HepG2 (cell line): ENCODE data around the gene SUMO1. TPM values are rescaled to one million over a fixed set of nuclear protein-coding genes. Genes with fewer than 3 reads are reported as not detected.
A peak's percentile ranks its signal among the peaks of the same experiment; 100 is the strongest.

Source experiments
- ATAC-seq: fragments of 200-7000 bp; cut with Tn5 transposase; 3 replicates; pipeline ENCODE4 v1.9.1; 2020; ENCODE audit warnings: mild to moderate bottlenecking, moderate library complexity
- BruUV-seq: library from RNA; stranded (reverse); fragments of 400-500 nt; replicated peaks from 2 replicates; lab custom pipeline; 2021; lab: Mats Ljungman, UMichigan
- CTCF ChIA-PET: fragments of 300-600 bp; formaldehyde crosslinking; extraction: SDS; loops from one replicate; lab custom pipeline; 2021; ENCODE audit warnings: low total read pairs, inconsistent platforms, low intra/inter-chr PET ratio; lab: Yijun Ruan, JAX
- POLR2A ChIA-PET: fragments of 350-600 bp; sonication (Branson Sonifier 250); formaldehyde crosslinking; loops from one replicate; lab custom pipeline; 2020; ENCODE audit warnings: antibody characterized with exemption, inconsistent platforms; lab: Yijun Ruan, JAX
- DNase-seq: peaks from one replicate; pipeline ENCODE4 v3.0.0-alpha.2; 2015; ENCODE audit warnings: low spot score
- FAIRE-seq: peaks from 3 replicates; lab custom pipeline; 2011; peaks lifted over from hg19 to GRCh38; lab: Jason Lieb, UNC
- H2AFZ ChIP-seq: one replicate; pipeline ENCODE4 v1.6.1; 2011; ENCODE audit warnings: low read length, inconsistent platforms
- H3K27ac ChIP-seq: fragments of 300-600 bp; 3 replicates; pipeline ENCODE4 v1.8.0; 2011; ENCODE audit warnings: mixed run types, mild to moderate bottlenecking, mixed read lengths, low read length, inconsistent platforms; ENCODE audit not compliant: insufficient read depth; ENCODE audit errors: extremely low read length
- H3K27me3 ChIP-seq, 2 experiments: fragments of 200-600 bp in 1 of 2; 2 replicates in 1 of 2; 3 replicates in 1 of 2; pipeline versions ENCODE4 v1.6.0 to v1.8.0; 2011; ENCODE audit warnings: low read length in 2 of 2, mild to moderate bottlenecking in 2 of 2, moderate library complexity in 2 of 2, inconsistent platforms in 1 of 2; ENCODE audit not compliant: insufficient read depth in 2 of 2, control insufficient read depth in 1 of 2
- H3K36me3 ChIP-seq, 2 experiments: fragments of 200-600 bp in 1 of 2; replicated peaks in 1 of 2; 2 replicates in 1 of 2; 3 replicates in 1 of 2; pipeline versions ENCODE4 v1.5.1 to v1.8.0; 2011; ENCODE audit warnings: low read length in 2 of 2, inconsistent platforms in 1 of 2; ENCODE audit not compliant: insufficient read depth in 2 of 2, control insufficient read depth in 1 of 2
- H3K4me1 ChIP-seq: 2 replicates; pipeline ENCODE4 v1.5.1; 2012; ENCODE audit warnings: low read length, inconsistent platforms; ENCODE audit not compliant: insufficient read depth
- H3K4me2 ChIP-seq: 2 replicates; pipeline ENCODE4 v1.6.0; 2011; ENCODE audit warnings: low read depth, low read length, inconsistent platforms
- H3K4me3 ChIP-seq, 3 experiments: fragments of 200-600 bp in 1 of 3; sonication (generic), shearing (Covaris generic) in 1 of 3; replicated peaks in 1 of 3; 2 replicates each; pipeline ENCODE4 v1.5.1; 2011 to 2016; ENCODE audit warnings: low read length in 3 of 3, inconsistent platforms in 2 of 3, low read depth in 2 of 3, mild to moderate bottlenecking in 2 of 3, control low read depth in 1 of 3, mixed read lengths in 1 of 3; ENCODE audit not compliant: insufficient read depth in 1 of 3
- H3K79me2 ChIP-seq: one replicate; pipeline ENCODE4 v1.6.1; 2011; ENCODE audit warnings: low read length, inconsistent platforms; ENCODE audit not compliant: insufficient read depth
- H3K9ac ChIP-seq: 2 replicates; pipeline ENCODE4 v1.6.0; 2011; ENCODE audit warnings: mild to moderate bottlenecking, low read depth, low read length, inconsistent platforms; ENCODE audit not compliant: insufficient read depth
- H3K9me3 ChIP-seq: 2 replicates; pipeline ENCODE4 v1.5.1; 2012; ENCODE audit warnings: mild to moderate bottlenecking, low read length
- H4K20me1 ChIP-seq: 2 replicates; pipeline ENCODE4 v1.6.0; 2011; ENCODE audit warnings: inconsistent platforms, mild to moderate bottlenecking, low read length, moderate library complexity; ENCODE audit not compliant: insufficient read depth
- ARID3A ChIP-seq: IDR thresholded peaks from 2 replicates; pipeline ENCODE4 v1.6.1; 2012; ENCODE audit warnings: low read depth, low read length, improper control_type of control experiment
- CTCF ChIP-seq: sonication (generic); formaldehyde crosslinking; IDR thresholded peaks from 2 replicates; pipeline ENCODE4 v1.5.0; 2020; ENCODE audit warnings: mild to moderate bottlenecking, missing genetic modification reagents, moderate library complexity
- ELF3 ChIP-seq: IDR thresholded peaks from 2 replicates; pipeline ENCODE4 v1.6.1; 2016; ENCODE audit warnings: missing genetic modification reagents, missing compliant biosample characterization
- FOXA1 ChIP-seq, 2 experiments: fragments of 450-650 bp in 1 of 2; sonication (generic) in 1 of 2; formaldehyde crosslinking in 1 of 2; IDR thresholded peaks; 2 replicates each; pipeline versions ENCODE4 v1.4.0 to v1.6.1; 2016 to 2020; ENCODE audit warnings: missing genetic modification reagents in 1 of 2
- FOXA3 ChIP-seq: IDR thresholded peaks from 2 replicates; pipeline ENCODE4 v1.6.1; 2016; ENCODE audit warnings: missing genetic modification reagents, missing compliant biosample characterization
- HMGXB4 ChIP-seq, 2 experiments: sonication (generic) in 1 of 2; formaldehyde crosslinking in 1 of 2; IDR thresholded peaks; 2 replicates each; pipeline versions ENCODE4 v1.4.0 to v1.6.1; 2018 to 2020; ENCODE audit warnings: missing genetic modification reagents in 2 of 2, borderline replicate concordance in 1 of 2, low read depth in 1 of 2, mild to moderate bottlenecking in 1 of 2, missing biosample characterization in 1 of 2
- IRF2 ChIP-seq: IDR thresholded peaks from 2 replicates; pipeline ENCODE4 v1.6.1; 2018; ENCODE audit warnings: missing genetic modification reagents, missing compliant biosample characterization
- POLR2A ChIP-seq, 2 experiments: IDR thresholded peaks; 2 replicates each; pipeline ENCODE4 v1.6.1; 2011; ENCODE audit warnings: low read depth in 2 of 2, low read length in 2 of 2, mild to moderate bottlenecking in 1 of 2, moderate library complexity in 1 of 2; ENCODE audit not compliant: insufficient read depth in 1 of 2
- SAP130 ChIP-seq: IDR thresholded peaks from 2 replicates; pipeline ENCODE4 v1.6.1; 2016; ENCODE audit warnings: low read depth
- SMC3 ChIP-seq: IDR thresholded peaks from 2 replicates; pipeline ENCODE4 v1.6.1; 2011; ENCODE audit warnings: low read length, improper control_type of control experiment
- STAG1 ChIP-seq: sonication (generic); formaldehyde crosslinking; IDR thresholded peaks from 2 replicates; pipeline ENCODE4 v1.4.0; 2020; ENCODE audit warnings: missing genetic modification reagents
- ZNF205 ChIP-seq: IDR thresholded peaks from 2 replicates; pipeline ENCODE4 v1.6.1; 2018; ENCODE audit warnings: missing biosample characterization, missing genetic modification reagents
- ZNF232 ChIP-seq: sonication (generic); formaldehyde crosslinking; IDR thresholded peaks from 2 replicates; pipeline ENCODE4 v1.4.0; 2020; ENCODE audit warnings: missing genetic modification reagents, borderline replicate concordance
- ZNF317 ChIP-seq: sonication (generic); formaldehyde crosslinking; IDR thresholded peaks from 2 replicates; pipeline ENCODE4 v1.5.0; 2020; ENCODE audit warnings: mild to moderate bottlenecking, missing genetic modification reagents
- ZNF607 ChIP-seq: sonication (generic); formaldehyde crosslinking; IDR thresholded peaks from 2 replicates; pipeline ENCODE4 v1.5.1; 2020; ENCODE audit warnings: missing genetic modification reagents, mild to moderate bottlenecking, borderline replicate concordance
- ZNF781 ChIP-seq: sonication (generic); formaldehyde crosslinking; IDR thresholded peaks from 2 replicates; pipeline ENCODE4 v1.5.1; 2020; ENCODE audit warnings: borderline replicate concordance, mild to moderate bottlenecking, missing genetic modification reagents; ENCODE audit errors: not compliant biosample characterization
- WGBS: methylation state at CpG from one replicate; pipeline ENCODE4 v1.1.6; 2017; ENCODE audit warnings: low lambda C conversion rate; 5-methylcytosine and 5-hydroxymethylcytosine counted together
- in situ Hi-C: cut with HindIII; loops from 2 replicates; pipeline ENCODE4 v1.10.0; 2017; ENCODE audit warnings: low pct_unique_long_range_greater_than_20kb; ENCODE audit not compliant: extremely low pct_ligation_motif_present
- intact Hi-C: fragments of 100-400 bp; cut with micrococcal nuclease; formaldehyde crosslinking; loops from one replicate; pipeline ENCODE4 v1.10.0; 2022; ENCODE audit not compliant: unreplicated experiment
- polyA plus RNA-seq, 8 experiments: library from polyadenylated mRNA; depleted of rRNA in 3 of 8; stranded (reverse) in 7 of 8; unstranded in 1 of 8; fragments of >200 nt; fragmentation: Illumina TruSeq in 4 of 8; extraction: Trizol in 4 of 8; gene quantifications; 2 replicates each; pipeline versions ENCODE4 v1.2.1 to v1.2.3, GENCODE V29; 2011 to 2016; ENCODE audit warnings: low read depth in 4 of 8, missing spikeins in 1 of 8, mixed read lengths in 1 of 8; ENCODE audit not compliant: insufficient read depth in 1 of 8
- total RNA-seq, 5 experiments: library from RNA; depleted of rRNA; stranded (reverse); fragments of >200 nt; fragmentation: Illumina TruSeq; extraction: Trizol; gene quantifications; 2 replicates each; pipeline ENCODE4 v1.2.3, GENCODE V29; 2016; ENCODE audit warnings: low read depth in 1 of 5

Gene SUMO1
- total and polyA plus RNA-seq, 2 of the 13 experiments (the other 11 are each of a cell fraction or from before 2014, with no cell fraction given): 101 to 173 TPM

DNA sequence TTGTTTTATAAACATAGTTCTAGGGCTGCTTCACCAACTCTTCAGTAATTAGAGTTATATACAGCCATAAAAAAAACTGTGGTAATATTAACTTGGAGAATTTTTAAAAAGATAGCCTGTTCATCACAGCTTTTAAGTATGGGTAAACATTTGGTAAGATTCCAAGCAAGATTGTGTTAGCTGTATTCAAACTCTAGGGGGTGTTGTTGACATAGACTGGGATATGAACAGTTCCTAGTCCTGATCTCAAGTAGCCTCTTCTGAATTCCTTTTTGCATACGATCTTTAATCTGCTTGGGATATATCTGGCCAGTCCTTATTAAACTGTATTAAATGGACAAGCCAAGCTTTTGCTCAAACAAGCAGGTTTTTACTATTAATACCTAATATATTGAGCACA lies 40.5 kb upstream of the SUMO1 start:
- H3K27me3 ChIP-seq: no peaks in the 10 kb centered on the region
- peaks cover 42 to 88% of the 10 kb centered on the region in 2 experiments for H3K36me3 ChIP-seq
- BruUV-seq: no TSS peak
- no peak overlapping the region for H3K27ac ChIP-seq
- 59% methylated on average over 1 of the region's 1 CpG for WGBS
- FAIRE-seq: peak; percentile 50
- in situ Hi-C loops (no loop called here), intact Hi-C loops (loop anchor here (5.0 kb wide), 1 partner anchor 98 kb away; the partner anchor contains the start of gene BMPR2)
- no peak for TF ChIP-seq FOXA1 (IDR thresholded peaks at IDR 0.05)
- TF ChIP-seq FOXA1 (CRISPR knock-in tag; IDR thresholded peaks at IDR 0.05): peak; percentile 72
- TF ChIP-seq ZNF781: no peak
- 0 out of 2 replicates have a peak, but pooled peaks have one; percentile 8 for TF ChIP-seq IRF2 (CRISPR knock-in tag)
- TF ChIP-seq FOXA3 (CRISPR knock-in tag): peak; percentile 45; the same call in 1 of the 2 replicates
- peak; percentile 47; the same call in 1 of the 2 replicates for TF ChIP-seq ARID3A
- peak; percentile 59 for TF ChIP-seq STAG1 (CRISPR knock-in tag)
- TF ChIP-seq HMGXB4 (CRISPR knock-in tag; IDR thresholded peaks at IDR 0.05; ENCODE audit: borderline replicate concordance in 1 of 2, low read depth in 1 of 2): 0 out of 4 replicates have a peak, but pooled peaks of 1 of the 2 experiments have one; percentile 41
- TF ChIP-seq ZNF607 (CRISPR knock-in tag): no peak
- no peak for TF ChIP-seq ELF3 (CRISPR knock-in tag)
- peak; percentile 65 for TF ChIP-seq CTCF (CRISPR knock-in tag)
- TF ChIP-seq ZNF205 (CRISPR knock-in tag): no peak
- no peak for TF ChIP-seq ZNF232 (CRISPR knock-in tag)
- TF ChIP-seq SAP130 (CRISPR knock-in tag): peak; percentile 35; the same call in 1 of the 2 replicates
- peak; percentile 14; the same call in 1 of the 2 replicates for TF ChIP-seq SMC3
- TF ChIP-seq ZNF317 (CRISPR knock-in tag): 0 out of 2 replicates have a peak, but pooled peaks have one; percentile 30
- 0 out of 4 replicates have a peak, but pooled peaks of 1 of the 2 experiments have one; percentile 12 for TF ChIP-seq POLR2A (IDR thresholded peaks at IDR 0.05; ENCODE audit: insufficient read depth in 1 of 2, low read depth in 2 of 2, low read length in 2 of 2)
- H3K79me2 ChIP-seq: peaks cover 82% of the 10 kb centered on the region
- peak; percentile 65 for ATAC-seq
- peaks cover 59% of the 10 kb centered on the region for H4K20me1 ChIP-seq
- POLR2A ChIA-PET: interaction anchor here (1.1 kb wide), 1 partner anchor 14 kb away, joined by 8 read pairs; no protein-coding TSS in a partner anchor
- no peak overlapping the region for H3K4me2 ChIP-seq
- DNase-seq: peak; percentile 48
- no peak overlapping the region for H2AFZ ChIP-seq
- H3K9ac ChIP-seq: no peak overlapping the region
- CTCF ChIA-PET: no interaction called here
- H3K9me3 ChIP-seq: no peaks in the 10 kb centered on the region
- H3K4me1 ChIP-seq: peaks cover 43% of the 10 kb centered on the region
- no peak overlapping the region for H3K4me3 ChIP-seq
